ENCODE data around the gene KDM1A.

The KDM1A gene

DNA sequence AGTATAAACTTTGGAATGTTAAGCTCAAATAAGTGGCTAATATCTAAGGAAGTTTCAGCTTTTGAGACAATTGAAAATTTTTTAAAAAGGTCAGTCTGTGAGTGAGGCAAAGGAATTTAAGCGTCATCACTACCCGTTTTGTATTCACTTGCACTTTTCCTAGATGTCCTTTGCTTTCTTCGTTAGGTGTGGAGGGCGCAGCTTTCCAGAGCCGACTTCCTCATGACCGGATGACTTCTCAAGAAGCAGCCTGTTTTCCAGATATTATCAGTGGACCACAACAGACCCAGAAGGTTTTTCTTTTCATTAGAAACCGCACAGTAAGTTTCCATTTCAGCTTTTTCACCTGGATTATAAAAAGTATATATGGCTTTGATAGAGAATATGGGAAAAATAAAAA lies 30.9 kb downstream of the KDM1A start:
- H3K36me3 ChIP-seq (replicated peaks; ENCODE audit: insufficient read depth, low read length) = no peaks in the 10 kb centered on the region
- no peak overlapping the region for H3K4me2 ChIP-seq (ENCODE audit: low read depth, low read length)
- H4K20me1 ChIP-seq (ENCODE audit: insufficient read depth, low read length) = no peaks in the 10 kb centered on the region
- H3K9me2 ChIP-seq (replicated peaks; ENCODE audit: insufficient read depth, low read length) = no peaks in the 10 kb centered on the region
- H3K9me3 ChIP-seq (replicated peaks; ENCODE audit: insufficient read depth, low read length) = no peaks in the 10 kb centered on the region
- no peak overlapping the region for H3K4me3 ChIP-seq (ENCODE audit: low read length)
- no peaks in the 10 kb centered on the region for H3F3A ChIP-seq (ENCODE audit: insufficient read depth, low read length)
- H2AFZ ChIP-seq (ENCODE audit: low read length) = no peak overlapping the region
- DNase-seq = no peak
- no peak for TF ChIP-seq EZH2phosphoT487 (IDR thresholded peaks at IDR 0.05; ENCODE audit: low read length)
- no peak for TF ChIP-seq EZH2 (optimal IDR thresholded peaks at IDR 0.05; ENCODE audit: low read depth, low read length)
- TF ChIP-seq, protein P1, sequence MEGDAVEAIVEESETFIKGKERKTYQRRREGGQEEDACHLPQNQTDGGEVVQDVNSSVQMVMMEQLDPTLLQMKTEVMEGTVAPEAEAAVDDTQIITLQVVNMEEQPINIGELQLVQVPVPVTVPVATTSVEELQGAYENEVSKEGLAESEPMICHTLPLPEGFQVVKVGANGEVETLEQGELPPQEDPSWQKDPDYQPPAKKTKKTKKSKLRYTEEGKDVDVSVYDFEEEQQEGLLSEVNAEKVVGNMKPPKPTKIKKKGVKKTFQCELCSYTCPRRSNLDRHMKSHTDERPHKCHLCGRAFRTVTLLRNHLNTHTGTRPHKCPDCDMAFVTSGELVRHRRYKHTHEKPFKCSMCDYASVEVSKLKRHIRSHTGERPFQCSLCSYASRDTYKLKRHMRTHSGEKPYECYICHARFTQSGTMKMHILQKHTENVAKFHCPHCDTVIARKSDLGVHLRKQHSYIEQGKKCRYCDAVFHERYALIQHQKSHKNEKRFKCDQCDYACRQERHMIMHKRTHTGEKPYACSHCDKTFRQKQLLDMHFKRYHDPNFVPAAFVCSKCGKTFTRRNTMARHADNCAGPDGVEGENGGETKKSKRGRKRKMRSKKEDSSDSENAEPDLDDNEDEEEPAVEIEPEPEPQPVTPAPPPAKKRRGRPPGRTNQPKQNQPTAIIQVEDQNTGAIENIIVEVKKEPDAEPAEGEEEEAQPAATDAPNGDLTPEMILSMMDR (IDR thresholded peaks at IDR 0.05; ENCODE audit: low read length) = no peak
- H3K27ac ChIP-seq (ENCODE audit: low read length) = no peak overlapping the region
- H3K9ac ChIP-seq (ENCODE audit: low read length) = no peak overlapping the region
- no peaks in the 10 kb centered on the region for H3K4me1 ChIP-seq (ENCODE audit: low read length)
- no peaks in the 10 kb centered on the region for H3K27me3 ChIP-seq (replicated peaks; ENCODE audit: insufficient read depth, low read length)
- no peaks in the 10 kb centered on the region for H3K79me2 ChIP-seq (ENCODE audit: low read length)

DNA sequence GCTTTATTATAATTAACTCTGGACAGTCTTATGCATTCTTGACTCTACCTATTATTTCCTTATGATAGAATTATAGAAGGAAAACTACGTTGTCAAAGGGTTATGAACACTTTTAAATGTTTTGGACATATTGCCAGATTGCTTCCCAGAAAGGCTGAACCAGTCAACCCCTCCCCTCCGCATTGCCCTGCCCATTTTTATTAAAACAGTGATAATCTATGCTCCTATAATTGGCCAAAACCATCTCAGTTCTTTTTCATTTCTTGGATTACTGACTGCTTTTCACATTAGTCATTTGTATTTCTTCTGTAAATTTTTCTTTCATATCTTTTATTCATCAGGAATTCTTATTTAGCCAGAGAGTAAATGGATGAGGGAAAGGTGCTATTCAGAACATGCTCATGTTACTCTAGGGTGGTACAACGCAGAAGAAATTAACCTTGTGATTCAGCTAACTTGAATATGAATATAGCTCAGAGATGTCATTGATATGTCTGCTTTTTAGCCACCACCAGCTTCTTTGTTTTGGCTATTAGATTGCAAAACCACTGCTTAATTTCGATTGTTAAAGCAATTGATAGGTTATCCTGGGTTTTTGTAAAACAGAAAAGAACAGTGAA lies 32.1 kb downstream of the KDM1A start:
- no peak overlapping the region for H3K4me3 ChIP-seq (ENCODE audit: low read length)
- H3K36me3 ChIP-seq (replicated peaks; ENCODE audit: insufficient read depth, low read length) = no peaks in the 10 kb centered on the region
- no peak overlapping the region for H3K4me2 ChIP-seq (ENCODE audit: low read depth, low read length)
- no peak overlapping the region for H2AFZ ChIP-seq (ENCODE audit: low read length)
- H3K4me1 ChIP-seq (ENCODE audit: low read length) = no peaks in the 10 kb centered on the region
- H3K9me2 ChIP-seq (replicated peaks; ENCODE audit: insufficient read depth, low read length) = no peaks in the 10 kb centered on the region
- TF ChIP-seq EZH2phosphoT487 (IDR thresholded peaks at IDR 0.05; ENCODE audit: low read length) (no peak), EZH2 (optimal IDR thresholded peaks at IDR 0.05; ENCODE audit: low read depth, low read length) (no peak)
- no peak overlapping the region for H3K27ac ChIP-seq (ENCODE audit: low read length)
- no peak overlapping the region for H3K9ac ChIP-seq (ENCODE audit: low read length)
- no peaks in the 10 kb centered on the region for H4K20me1 ChIP-seq (ENCODE audit: insufficient read depth, low read length)
- H3K9me3 ChIP-seq (replicated peaks; ENCODE audit: insufficient read depth, low read length) = no peaks in the 10 kb centered on the region
- H3F3A ChIP-seq (ENCODE audit: insufficient read depth, low read length) = no peaks in the 10 kb centered on the region
- no peak for DNase-seq
- H3K27me3 ChIP-seq (replicated peaks; ENCODE audit: insufficient read depth, low read length) = no peaks in the 10 kb centered on the region
- H3K79me2 ChIP-seq (ENCODE audit: low read length) = no peaks in the 10 kb centered on the region

DNA sequence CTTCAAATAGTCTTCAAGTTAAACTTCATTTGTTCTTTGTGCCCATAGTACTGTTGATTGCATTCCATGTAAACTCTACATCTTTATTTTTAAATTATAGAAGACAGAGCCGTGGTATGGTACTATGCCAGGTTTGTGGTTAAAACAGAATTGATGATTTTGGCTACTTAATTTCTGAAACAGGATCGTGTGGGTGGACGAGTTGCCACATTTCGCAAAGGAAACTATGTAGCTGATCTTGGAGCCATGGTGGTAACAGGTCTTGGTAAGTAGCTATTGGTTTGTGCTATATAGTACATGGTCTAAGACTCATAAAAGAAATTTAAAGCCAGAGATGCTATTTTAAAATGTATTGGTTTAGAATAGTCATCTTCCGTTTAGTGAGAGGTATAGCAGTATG lies 38.0 kb downstream of the KDM1A start:
- Histone ChIP-seq H3K9ac (ENCODE audit: low read length) (no peak overlapping the region), H3K27ac (ENCODE audit: low read length) (no peak overlapping the region), H3K36me3 (replicated peaks; ENCODE audit: insufficient read depth, low read length) (no peaks in the 10 kb centered on the region), H2AFZ (ENCODE audit: low read length) (no peak overlapping the region), H4K20me1 (ENCODE audit: insufficient read depth, low read length) (no peaks in the 10 kb centered on the region), H3K27me3 (replicated peaks; ENCODE audit: insufficient read depth, low read length) (no peaks in the 10 kb centered on the region), H3K4me2 (ENCODE audit: low read depth, low read length) (no peak overlapping the region), H3K9me2 (replicated peaks; ENCODE audit: insufficient read depth, low read length) (no peaks in the 10 kb centered on the region), H3K4me1 (ENCODE audit: low read length) (no peaks in the 10 kb centered on the region), H3K79me2 (ENCODE audit: low read length) (no peaks in the 10 kb centered on the region), H3K9me3 (replicated peaks; ENCODE audit: insufficient read depth, low read length) (no peaks in the 10 kb centered on the region), H3K4me3 (ENCODE audit: low read length) (no peak overlapping the region), H3F3A (ENCODE audit: insufficient read depth, low read length) (no peaks in the 10 kb centered on the region)
- DNase-seq = no peak
- no peak for TF ChIP-seq EZH2 (optimal IDR thresholded peaks at IDR 0.05; ENCODE audit: low read depth, low read length)
- TF ChIP-seq, protein P1 (IDR thresholded peaks at IDR 0.05; ENCODE audit: low read length) = no peak
- no peak for TF ChIP-seq EZH2phosphoT487 (IDR thresholded peaks at IDR 0.05; ENCODE audit: low read length)

- H4K20me1 ChIP-seq (ENCODE audit: insufficient read depth, low read length) = no peaks in the 10 kb centered on the region
- H3K27ac ChIP-seq (ENCODE audit: low read length) = no peak overlapping the region
- no peaks in the 10 kb centered on the region for H3K9me3 ChIP-seq (replicated peaks; ENCODE audit: insufficient read depth, low read length)
- H3K9me2 ChIP-seq (replicated peaks; ENCODE audit: insufficient read depth, low read length) = no peaks in the 10 kb centered on the region
- no peak overlapping the region for H2AFZ ChIP-seq (ENCODE audit: low read length)
- TF ChIP-seq EZH2phosphoT487 (IDR thresholded peaks at IDR 0.05; ENCODE audit: low read length) (no peak), EZH2 (optimal IDR thresholded peaks at IDR 0.05; ENCODE audit: low read depth, low read length) (no peak)
- TF ChIP-seq, protein P1 (IDR thresholded peaks at IDR 0.05; ENCODE audit: low read length) = no peak
- H3K4me1 ChIP-seq (ENCODE audit: low read length) = no peaks in the 10 kb centered on the region
- H3K4me2 ChIP-seq (ENCODE audit: low read depth, low read length) = no peak overlapping the region
- no peak overlapping the region for H3K4me3 ChIP-seq (ENCODE audit: low read length)
- DNase-seq = no peak
- H3F3A ChIP-seq (ENCODE audit: insufficient read depth, low read length) = no peaks in the 10 kb centered on the region
- no peaks in the 10 kb centered on the region for H3K27me3 ChIP-seq (replicated peaks; ENCODE audit: insufficient read depth, low read length)
- no peaks in the 10 kb centered on the region for H3K36me3 ChIP-seq (replicated peaks; ENCODE audit: insufficient read depth, low read length)
- H3K79me2 ChIP-seq (ENCODE audit: low read length) = no peaks in the 10 kb centered on the region
- no peak overlapping the region for H3K9ac ChIP-seq (ENCODE audit: low read length)
These were observed 43.0 kb downstream of the KDM1A start for GRCh38 chr1:23062271-23062670.

Data from MM.1S (cell line).